ENCODE data around the gene CNOT3.
"Not testable (repeated sequence)": the region's sequence is repeated elsewhere in the genome, so short reads cannot be mapped to it uniquely, and the experiment has no call there.

The CNOT3 gene

DNA sequence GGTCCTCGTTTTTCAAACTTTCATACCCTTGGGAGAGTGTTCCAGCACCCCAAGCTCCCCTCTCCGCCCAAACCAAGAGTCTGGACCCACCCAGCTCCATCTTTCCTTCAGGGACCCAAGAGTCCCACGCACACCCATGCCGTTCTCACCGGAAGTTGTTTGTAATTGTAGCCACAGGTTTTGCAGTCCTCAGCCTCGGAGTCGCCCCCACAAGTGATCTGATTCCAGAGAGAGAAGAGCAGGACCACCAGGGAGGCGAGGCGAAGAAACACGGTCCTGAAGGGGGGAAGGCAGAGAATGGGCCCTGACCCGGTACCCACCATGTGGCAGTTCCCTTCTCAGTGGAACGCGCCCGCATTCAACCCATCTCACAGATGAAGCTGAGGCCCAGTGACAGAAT is 25.3 kb downstream of the CNOT3 start:
- no peak overlapping the region for H3K4me3 ChIP-seq (ENCODE audit: low read depth, low read length)
- no peak for DNase-seq (ENCODE audit: low read depth)

DNA sequence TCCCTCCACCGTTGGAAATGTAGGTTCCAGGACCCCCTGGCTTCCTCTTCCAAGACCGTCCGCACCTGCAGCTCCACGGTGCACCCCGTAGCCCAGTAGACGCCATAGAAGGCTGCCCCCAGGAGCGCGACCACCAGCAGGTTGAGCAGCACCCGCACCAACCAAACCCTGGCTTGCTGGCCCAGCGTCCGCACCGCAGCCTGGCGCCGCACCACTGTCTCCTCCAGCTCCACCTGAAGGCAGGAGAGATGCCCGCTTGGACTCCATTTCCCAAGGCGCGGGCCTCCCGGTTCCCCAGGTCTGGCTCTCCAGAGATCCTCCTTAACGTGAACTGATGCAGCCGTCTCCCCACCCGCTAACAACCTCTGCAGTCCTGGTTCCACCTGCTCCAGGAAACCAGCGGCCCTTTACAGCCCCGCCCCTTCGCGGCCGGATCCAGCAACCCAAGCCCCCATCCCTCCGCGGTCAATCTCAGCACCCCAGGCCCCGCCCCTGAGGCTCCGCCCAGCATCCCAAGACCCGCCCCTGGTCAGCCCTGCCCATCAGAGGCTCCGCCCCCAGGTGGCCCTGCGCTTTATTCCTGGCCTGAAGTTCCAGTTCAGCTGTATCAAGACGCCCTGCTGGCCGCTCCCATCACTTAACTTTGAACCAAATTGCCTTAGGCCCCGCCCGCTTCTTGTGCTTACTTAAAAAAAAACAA is 27.0 kb downstream of the CNOT3 start:
- no peak for DNase-seq (ENCODE audit: low read depth)

GRCh38 chr19:54165222-54165621 is 27.7 kb downstream of the CNOT3 start:
- H3K4me3 ChIP-seq (ENCODE audit: low read depth, low read length) = no peak overlapping the region
- DNase-seq (ENCODE audit: low read depth) = no peak

More for the DNA sequence above, 27.0 kb downstream of the CNOT3 start:
- peak overlapping the region; percentile 21 for H3K4me3 ChIP-seq (ENCODE audit: low read depth, low read length)

DNA sequence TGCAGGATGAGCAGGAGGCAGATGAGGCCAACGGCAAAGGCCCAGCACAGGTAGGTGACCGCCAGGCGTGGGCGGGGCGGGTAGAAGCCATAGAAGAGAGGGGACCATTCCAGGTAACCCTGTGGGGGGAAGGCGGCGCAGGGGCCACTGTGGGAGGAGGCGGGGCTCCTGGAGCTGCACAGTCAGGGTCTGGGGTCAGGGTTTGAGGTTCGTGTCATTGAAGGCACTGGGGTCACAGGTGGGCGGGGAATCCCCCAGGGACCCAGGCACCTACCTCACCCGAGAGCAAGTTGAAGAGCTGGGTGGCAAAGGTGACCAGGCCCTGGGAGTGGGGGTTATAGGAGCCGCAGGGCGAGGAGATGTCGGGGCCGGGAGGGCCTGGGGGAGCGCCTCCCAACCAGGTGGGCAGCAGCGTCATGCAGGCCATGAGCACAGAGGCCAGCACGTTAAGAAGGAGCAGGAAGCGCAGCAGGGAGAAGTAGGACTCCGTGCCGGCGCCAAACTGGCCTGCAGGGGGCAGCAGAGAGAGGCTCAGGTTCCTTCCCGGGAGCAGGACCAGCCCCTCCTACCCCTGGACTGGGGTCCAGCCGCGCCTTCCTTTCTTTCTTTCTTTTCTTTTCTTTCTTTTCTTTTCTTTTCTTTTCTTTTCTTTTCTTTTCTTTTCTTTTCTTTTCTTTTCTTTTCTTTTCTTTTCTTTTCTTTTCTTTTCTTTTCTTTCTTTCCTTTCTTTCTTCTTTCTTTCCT is 30.8 kb downstream of the CNOT3 start:
- no peak overlapping the region for H3K4me3 ChIP-seq (ENCODE audit: low read depth, low read length)
- DNase-seq (ENCODE audit: low read depth) = no peak

DNA sequence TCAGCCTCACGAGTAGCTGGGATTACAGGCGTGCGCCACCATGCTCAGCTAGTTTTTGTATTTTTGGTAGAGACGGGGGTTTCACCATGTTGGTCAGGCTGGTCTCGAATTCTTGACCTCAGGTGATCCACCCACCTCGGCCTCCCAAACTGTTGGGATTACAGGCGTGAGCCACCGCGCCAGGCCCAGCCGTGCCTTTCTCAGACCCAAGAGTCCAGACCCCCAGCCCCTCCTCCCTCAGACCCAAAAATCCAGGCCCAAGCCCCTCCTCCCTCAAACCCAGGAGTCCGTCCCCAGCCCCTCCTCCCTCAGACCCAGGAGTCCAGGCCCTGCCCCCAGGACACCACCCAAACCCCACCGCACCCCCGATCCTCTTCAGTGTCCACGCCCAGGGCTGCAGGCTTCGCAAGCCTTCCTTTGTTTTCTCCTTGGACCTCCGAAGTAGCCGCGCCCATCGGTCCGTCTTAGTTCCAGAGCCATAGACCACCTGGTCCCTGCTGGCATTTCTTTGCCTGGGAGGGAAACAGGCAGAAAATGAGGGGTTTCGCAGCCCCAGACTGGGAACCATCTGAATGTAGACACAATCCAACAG is 31.7 kb downstream of the CNOT3 start:
- no peak overlapping the region for H3K4me3 ChIP-seq (ENCODE audit: low read depth, low read length)
- DNase-seq (ENCODE audit: low read depth) = no peak

DNA sequence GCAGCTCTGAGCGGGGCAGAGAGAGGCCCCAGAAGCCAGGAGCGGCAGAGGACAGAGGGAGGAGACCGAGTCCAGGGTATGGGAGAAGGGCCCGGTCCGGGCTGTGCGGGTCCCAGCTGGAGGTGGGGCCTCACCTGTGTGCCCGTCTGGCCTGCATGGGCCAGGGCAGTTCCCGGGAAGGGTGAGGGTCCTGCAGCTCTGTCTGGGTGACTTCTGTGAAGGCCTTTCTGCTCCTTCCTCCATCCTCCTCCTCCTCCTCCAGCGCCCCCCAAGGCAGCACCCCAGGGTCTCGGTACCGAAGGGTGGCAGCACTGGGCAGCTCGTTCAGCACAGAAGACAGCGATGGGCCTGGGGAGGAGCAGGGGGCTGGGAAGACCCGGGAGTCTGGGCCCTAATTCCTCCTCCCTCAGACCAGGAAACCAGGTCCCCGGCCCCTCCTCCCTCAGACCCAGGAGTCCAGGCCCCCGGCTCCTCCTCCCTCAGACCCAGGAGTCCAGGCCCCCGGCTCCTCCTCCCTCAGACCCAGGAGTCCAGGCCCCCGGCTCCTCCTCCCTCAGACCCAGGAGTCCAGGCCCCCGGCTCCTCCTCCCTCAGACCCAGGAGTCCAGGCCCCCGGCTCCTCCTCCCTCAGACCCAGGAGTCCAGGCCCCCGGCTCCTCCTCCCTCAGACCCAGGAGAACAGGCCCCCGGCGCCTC is 34.3 kb downstream of the CNOT3 start:
- not testable (repeated sequence) for H3K4me3 ChIP-seq (ENCODE audit: low read depth, low read length); DNase-seq (ENCODE audit: low read depth)

DNA sequence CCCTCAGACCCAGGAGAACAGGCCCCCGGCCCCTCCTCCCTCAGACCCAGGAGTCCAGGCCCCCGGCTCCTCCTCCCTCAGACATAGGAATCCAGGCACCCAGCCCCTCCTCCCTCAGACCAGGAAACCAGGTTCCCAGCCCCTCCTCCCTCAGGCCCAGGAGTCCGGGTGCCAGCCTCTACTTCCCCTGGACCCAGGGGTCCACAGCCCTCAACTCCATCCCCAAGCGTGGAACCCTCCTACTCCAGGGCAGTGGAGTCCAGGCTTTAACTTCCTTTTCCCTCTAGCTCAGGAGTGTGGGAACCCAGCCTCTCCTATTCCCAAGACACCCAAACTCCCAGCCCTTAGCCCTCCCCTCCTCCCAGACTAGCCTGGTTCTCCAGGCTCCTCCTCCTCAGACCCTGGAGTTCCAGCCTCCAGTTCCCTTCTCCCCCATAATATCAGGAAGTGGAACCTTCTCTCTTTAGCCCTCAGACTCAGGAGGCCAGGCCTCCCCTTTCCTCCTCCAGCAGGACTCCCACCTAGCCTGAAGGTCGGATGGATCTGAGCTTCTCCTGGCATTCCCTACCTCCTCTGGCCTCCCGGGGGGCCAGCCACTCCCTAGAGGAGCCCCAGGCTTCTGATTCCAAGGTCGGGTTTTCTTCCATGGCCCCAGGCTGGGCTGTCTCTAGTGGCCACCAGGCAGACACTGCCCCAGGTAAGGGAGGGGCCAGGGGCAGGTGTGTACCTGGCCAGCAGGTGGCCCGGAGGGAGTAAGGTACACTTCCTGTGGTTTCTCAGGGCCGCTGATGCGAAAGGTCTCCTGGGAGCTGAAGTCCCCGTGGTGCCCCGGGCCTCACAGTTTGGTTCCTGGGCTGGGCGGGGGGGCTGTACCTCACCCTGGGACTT is 35.2 kb downstream of the CNOT3 start, which contains the start of gene TMC4:
TMC4 (minus strand) TSS at position 690 of the 888 bp plus-strand sequence; CDS start at position 647, 43 bp downstream.
- H3K4me3 ChIP-seq (ENCODE audit: low read depth, low read length) = no peak within 1 kb of the TSS
- DNase-seq (ENCODE audit: low read depth) = no peak

DNA sequence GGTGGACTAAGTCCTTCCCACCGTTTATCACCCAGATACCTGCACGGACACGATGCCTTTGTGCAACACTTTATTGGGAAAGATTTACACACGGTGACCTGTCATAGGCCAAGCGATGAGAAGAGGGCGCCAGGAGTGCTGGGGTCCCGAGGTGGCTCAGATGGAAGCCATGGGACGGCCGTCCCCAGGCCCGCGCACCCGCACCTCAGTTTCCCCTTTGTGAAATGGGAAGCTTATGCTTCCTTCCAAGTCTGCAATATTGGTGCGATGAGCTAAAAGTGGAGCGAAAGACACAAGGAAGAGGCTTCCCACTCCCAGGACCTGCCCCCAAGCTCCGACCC is 35.8 kb downstream of the CNOT3 start:
- no peak for DNase-seq (ENCODE audit: low read depth)
- no peak overlapping the region for H3K4me3 ChIP-seq (ENCODE audit: low read depth, low read length)

DNA sequence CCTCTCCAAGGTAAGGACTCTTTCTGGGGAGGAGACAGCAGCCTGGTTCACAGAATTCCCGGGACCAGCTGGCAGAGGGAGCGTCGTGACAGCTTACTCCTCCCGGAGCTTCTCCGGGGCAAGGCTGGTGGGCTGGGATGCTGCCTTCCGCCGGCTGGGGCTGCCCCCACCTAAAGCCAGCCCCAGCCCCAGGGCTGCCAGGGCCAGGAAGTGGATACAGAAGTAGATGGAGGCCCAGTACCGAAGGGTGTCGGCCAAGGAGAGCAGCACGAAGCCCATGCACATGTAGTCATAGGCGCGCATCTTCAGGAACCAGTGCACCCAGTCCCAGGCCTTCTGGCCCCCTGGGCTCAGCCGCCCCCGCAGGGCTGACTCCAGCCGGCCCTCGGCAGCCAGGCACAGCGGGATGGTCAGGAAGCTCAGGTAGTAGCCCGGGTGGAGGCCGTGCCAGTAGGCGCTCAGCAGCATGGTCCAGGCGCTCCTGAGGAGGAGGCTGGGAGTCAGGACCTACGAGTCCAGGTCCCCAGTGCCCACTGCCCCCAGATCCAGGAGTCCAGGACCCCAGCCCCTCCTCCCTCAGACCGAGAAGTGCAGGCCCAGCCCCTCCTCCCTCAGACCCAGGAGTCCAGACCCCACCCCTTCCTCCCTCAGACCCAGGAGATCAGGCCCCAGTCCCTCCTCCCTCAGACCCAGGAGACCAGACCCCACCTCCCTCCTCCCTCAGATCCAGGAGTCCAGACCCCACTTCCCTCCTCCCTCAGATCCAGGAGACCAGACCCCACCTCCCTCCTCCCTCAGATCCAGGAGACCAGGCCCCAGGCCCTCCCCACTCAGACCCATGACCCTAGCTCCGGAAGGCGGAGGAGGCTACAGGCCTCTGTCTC is 36.6 kb downstream of the CNOT3 start:
- no peak for DNase-seq (ENCODE audit: low read depth)
- H3K4me3 ChIP-seq (ENCODE audit: low read depth, low read length) = no peak overlapping the region

GRCh38 chr19:54178581-54179261 is 41.2 kb downstream of the CNOT3 start:
- DNase-seq (ENCODE audit: low read depth) = no peak
- no peak overlapping the region for H3K4me3 ChIP-seq (ENCODE audit: low read depth, low read length)

DNA sequence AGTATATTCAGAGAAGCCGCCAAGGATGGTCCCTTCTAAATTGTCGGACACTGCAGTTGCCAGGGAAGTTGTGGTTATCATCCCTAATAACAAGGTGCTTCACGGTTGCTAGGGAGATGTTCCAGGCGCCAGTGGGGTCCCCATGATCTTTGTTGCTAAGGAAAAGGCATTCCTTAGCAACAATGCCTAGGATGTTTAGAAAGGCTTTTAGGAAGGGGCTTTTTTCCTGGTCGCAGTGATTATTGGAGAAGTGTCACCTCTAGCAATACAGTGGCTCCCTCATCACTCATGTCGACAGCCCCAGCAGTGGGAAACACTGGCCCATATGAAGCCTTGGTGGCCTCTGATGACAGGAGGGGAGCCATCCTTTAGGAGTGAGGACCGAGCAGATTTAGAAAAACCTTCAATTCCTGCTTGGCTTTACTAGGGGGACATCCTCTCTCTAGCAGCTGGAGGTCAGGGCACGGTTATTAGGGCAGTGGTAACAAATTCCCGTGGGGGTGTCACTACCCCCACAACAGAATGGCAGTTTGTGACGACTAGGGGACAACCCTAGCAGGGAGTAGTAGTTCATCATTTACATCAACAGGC is 41.8 kb downstream of the CNOT3 start:
- no peak overlapping the region for H3K4me3 ChIP-seq (ENCODE audit: low read depth, low read length)
- no peak for DNase-seq (ENCODE audit: low read depth)

DNA sequence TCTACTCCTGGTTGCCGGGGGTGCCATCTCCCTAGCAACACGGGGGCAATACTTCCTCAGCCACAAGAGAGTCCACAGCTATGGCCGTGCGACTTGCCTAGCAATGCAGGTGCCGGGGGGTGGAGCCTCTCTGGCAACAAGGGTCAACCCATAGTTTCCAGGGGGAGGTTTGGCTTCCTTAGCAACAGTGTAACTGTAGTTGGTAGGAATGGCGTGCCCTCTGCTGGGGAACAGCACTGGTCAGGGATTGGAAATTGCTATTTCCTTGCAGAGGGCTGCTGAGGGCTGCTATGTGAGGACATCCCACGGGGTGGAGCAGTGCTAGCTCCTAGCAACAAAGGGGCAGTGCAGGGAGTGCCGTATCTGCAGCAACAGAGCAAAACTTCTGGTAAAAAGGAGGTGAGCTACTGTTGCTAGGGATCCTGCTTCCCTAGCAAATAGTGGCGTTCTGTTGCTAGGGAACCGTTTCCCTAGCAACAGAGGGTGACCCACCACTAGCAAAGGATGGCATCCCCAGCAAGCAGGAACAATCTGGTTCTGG is 42.4 kb downstream of the CNOT3 start:
- H3K4me3 ChIP-seq (ENCODE audit: low read depth, low read length) = no peak overlapping the region
- DNase-seq (ENCODE audit: low read depth) = peak; percentile 45

DNA sequence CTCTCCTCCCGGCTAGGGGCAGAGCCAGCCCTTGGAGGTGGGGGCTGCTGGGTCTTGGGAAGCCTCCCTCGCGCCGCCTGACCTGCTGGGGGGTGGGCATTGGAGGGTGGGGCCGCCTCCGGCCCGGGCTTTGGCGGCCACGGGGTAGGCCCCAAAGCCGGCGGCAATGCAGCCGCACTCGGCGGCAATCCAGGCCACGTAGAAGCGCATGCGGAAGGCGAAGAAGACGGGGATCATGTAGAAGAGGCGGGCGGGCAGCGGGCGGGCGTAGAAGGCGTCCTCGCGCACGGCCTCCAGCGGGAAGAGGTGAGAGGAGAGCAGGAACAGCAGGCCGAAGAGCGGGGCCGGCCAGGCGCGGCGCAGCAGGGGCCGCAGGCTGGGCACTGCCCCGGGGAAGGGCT is 43.1 kb downstream of the CNOT3 start:
- no peak for DNase-seq (ENCODE audit: low read depth)
- H3K4me3 ChIP-seq (ENCODE audit: low read depth, low read length) = no peak overlapping the region

DNA sequence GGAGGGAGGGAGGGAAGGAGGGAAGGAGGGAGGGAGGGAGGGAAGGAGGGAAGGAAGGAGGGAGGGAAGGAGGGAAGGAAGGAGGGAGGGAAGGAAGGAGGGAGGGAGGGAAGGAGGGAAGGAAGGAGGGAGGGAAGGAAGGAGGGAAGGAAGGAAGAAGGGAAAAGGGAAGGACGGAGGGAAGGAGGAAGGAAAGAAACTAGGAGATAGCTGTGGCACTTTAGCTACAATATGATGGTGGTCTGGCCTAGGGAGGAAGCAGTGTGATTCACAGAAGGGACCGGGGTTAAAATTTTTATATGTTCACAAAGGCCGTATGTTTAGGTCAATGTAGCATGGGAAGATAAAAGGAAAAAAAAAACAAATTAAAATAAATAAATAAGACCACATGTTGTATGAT is 44.3 kb downstream of the CNOT3 start:
- H3K4me3 ChIP-seq (ENCODE audit: low read depth, low read length); DNase-seq (ENCODE audit: low read depth): not testable (repeated sequence)

- no peak for DNase-seq (ENCODE audit: low read depth)
- no peak overlapping the region for H3K4me3 ChIP-seq (ENCODE audit: low read depth, low read length)
Measured at GRCh38 chr19:54183431-54183830, 45.9 kb downstream of the CNOT3 start.

DNA sequence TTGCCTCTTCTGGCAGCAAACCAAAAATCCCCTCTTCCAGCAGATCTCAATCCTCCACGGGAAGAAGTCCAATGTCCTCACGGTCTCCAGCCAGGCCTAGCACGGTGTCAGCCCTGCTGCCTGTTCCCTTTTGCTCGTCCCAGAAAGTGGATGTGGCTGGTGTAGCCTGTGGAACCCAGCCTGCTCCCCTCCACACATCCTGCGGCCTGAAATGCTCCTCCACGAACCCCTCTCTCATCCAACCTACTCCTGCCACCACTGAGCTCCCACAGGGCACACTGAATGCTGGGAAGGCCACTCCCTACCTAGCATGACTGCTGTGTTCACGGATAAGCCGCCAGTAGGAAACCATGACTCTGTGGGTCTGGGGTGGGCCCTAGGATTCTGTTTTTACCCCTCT is 48.8 kb downstream of the CNOT3 start:
- H3K4me3 ChIP-seq (ENCODE audit: low read depth, low read length) = no peak overlapping the region

GRCh38 chr19:54186934-54187381 is 49.4 kb downstream of the CNOT3 start:
- H3K4me3 ChIP-seq (ENCODE audit: low read depth, low read length) = no peak overlapping the region
- DNase-seq (ENCODE audit: low read depth) = no peak

More for the DNA sequence above, 48.8 kb downstream of the CNOT3 start:
- no peak for DNase-seq (ENCODE audit: low read depth)

Measured in skeletal muscle cell (primary cell).